ENCODE measurements around the gene RBMS2. TPM values are rescaled to one million over a fixed set of nuclear protein-coding genes. Genes with fewer than 3 reads are reported as not detected.

Gene RBMS2
- total RNA-seq, 1 donor from 2014 or later, result 10.2 TPM

DNA sequence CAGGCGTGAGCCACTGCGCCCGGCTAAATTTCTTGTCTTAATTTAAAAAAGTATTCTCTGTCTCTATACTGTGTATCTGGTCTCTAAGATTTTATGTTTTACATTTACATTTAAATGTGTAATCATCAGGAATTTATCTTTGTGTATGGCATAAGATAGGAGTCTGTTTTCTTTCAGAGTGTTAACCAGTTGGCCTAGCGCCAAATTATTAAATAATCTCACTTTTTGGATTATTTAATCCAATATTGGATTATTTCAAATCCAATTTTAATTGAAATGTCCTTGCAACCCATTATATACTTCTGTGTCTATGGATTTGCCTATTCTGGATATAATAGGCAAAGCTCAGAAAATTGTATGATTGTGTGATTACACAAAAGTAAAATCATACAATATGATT lies 63.5 kb downstream of the RBMS2 start:
- Mint-ChIP-seq H3K9me3 (ENCODE audit: unreplicated experiment) (no peaks in the 10 kb centered on the region), H3K27ac (ENCODE audit: unreplicated experiment) (no peak overlapping the region), H3K4me1 (ENCODE audit: low read depth, unreplicated experiment) (no peaks in the 10 kb centered on the region), H3K36me3 (ENCODE audit: unreplicated experiment) (no peaks in the 10 kb centered on the region), H3K4me3 (ENCODE audit: unreplicated experiment) (no peak overlapping the region), H3K27me3 (ENCODE audit: unreplicated experiment) (no peaks in the 10 kb centered on the region)
- no peak for DNase-seq
- TF ChIP-seq, protein P1, sequence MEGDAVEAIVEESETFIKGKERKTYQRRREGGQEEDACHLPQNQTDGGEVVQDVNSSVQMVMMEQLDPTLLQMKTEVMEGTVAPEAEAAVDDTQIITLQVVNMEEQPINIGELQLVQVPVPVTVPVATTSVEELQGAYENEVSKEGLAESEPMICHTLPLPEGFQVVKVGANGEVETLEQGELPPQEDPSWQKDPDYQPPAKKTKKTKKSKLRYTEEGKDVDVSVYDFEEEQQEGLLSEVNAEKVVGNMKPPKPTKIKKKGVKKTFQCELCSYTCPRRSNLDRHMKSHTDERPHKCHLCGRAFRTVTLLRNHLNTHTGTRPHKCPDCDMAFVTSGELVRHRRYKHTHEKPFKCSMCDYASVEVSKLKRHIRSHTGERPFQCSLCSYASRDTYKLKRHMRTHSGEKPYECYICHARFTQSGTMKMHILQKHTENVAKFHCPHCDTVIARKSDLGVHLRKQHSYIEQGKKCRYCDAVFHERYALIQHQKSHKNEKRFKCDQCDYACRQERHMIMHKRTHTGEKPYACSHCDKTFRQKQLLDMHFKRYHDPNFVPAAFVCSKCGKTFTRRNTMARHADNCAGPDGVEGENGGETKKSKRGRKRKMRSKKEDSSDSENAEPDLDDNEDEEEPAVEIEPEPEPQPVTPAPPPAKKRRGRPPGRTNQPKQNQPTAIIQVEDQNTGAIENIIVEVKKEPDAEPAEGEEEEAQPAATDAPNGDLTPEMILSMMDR (IDR thresholded peaks at IDR 0.05; ENCODE audit: partially characterized antibody, unreplicated experiment), result no peak

- no peak overlapping the region for H3K27ac Mint-ChIP-seq (ENCODE audit: unreplicated experiment)
- no peaks in the 10 kb centered on the region for H3K9me3 Mint-ChIP-seq (ENCODE audit: unreplicated experiment)
- H3K4me3 Mint-ChIP-seq (ENCODE audit: unreplicated experiment), result no peak overlapping the region
- peaks cover 8% of the 10 kb centered on the region for H3K27me3 Mint-ChIP-seq (ENCODE audit: unreplicated experiment)
- TF ChIP-seq, protein P1 (IDR thresholded peaks at IDR 0.05; ENCODE audit: partially characterized antibody, unreplicated experiment), result no peak
- no peaks in the 10 kb centered on the region for H3K36me3 Mint-ChIP-seq (ENCODE audit: unreplicated experiment)
- DNase-seq, result no peak
- H3K4me1 Mint-ChIP-seq (ENCODE audit: low read depth, unreplicated experiment), result peaks cover 10% of the 10 kb centered on the region
These were observed 68.2 kb downstream of the RBMS2 start for GRCh38 chr12:56589783-56590182.

DNA sequence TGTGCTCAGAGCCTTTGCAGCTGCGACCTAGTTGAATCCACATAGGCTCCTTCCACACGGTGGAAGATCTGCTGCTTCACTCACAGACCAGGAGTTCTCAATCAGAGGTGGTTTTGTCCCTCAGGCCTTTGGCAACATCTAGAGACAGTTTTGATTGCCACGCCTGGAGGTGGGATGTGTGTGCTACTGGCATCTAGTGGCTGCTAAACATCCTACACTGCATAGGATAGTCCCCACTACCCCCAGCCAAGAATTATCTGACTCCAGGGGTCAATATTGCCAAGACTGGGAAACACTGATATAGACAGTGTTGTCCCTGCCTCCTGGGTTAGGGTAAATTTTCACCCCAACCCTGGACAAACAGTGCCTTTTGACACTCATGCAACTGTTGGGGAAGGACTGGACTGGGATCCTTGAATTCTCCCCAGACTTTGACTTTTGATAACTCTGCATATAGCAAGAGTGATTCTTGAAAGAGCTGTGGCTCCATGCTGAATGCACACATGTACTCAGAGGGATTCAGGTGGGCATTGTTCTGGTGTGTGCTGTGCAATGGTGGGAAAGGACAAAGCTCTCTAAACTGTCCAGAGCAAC lies 68.7 kb downstream of the RBMS2 start:
- Mint-ChIP-seq H3K27ac (ENCODE audit: unreplicated experiment) (no peak overlapping the region), H3K4me3 (ENCODE audit: unreplicated experiment) (no peak overlapping the region), H3K4me1 (ENCODE audit: low read depth, unreplicated experiment) (peaks cover 10% of the 10 kb centered on the region), H3K27me3 (ENCODE audit: unreplicated experiment) (peaks cover 8% of the 10 kb centered on the region), H3K9me3 (ENCODE audit: unreplicated experiment) (no peaks in the 10 kb centered on the region), H3K36me3 (ENCODE audit: unreplicated experiment) (no peaks in the 10 kb centered on the region)
- TF ChIP-seq, protein P1 (IDR thresholded peaks at IDR 0.05; ENCODE audit: partially characterized antibody, unreplicated experiment), result peak; percentile 35
- DNase-seq, result peak; percentile 38

DNA sequence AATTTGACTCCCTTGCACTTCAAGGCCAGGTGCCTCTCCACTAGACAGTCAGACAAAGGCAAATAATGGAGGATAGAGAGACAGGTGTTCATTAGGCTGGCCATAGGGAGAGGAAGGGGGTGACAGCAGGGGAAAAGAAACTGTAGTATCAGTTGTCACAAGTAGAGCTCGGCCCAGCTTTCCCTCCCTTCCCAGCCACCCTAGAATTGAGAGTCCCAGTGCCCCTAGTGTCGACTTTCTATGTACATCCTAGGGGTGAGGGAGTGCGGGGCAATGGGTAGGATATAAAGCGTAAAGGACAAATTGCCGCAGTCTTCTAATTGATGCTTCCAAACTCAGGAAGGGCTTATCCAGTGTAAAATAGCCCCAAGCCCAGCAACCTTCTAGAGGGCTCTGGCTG lies 69.5 kb downstream of the RBMS2 start:
- no peak for DNase-seq
- H3K27ac Mint-ChIP-seq (ENCODE audit: unreplicated experiment), result no peak overlapping the region
- no peaks in the 10 kb centered on the region for H3K9me3 Mint-ChIP-seq (ENCODE audit: unreplicated experiment)
- TF ChIP-seq, protein P1 (IDR thresholded peaks at IDR 0.05; ENCODE audit: partially characterized antibody, unreplicated experiment), result no peak
- H3K4me1 Mint-ChIP-seq (ENCODE audit: low read depth, unreplicated experiment), result peaks cover 11% of the 10 kb centered on the region
- no peak overlapping the region for H3K4me3 Mint-ChIP-seq (ENCODE audit: unreplicated experiment)
- peaks cover 8% of the 10 kb centered on the region for H3K27me3 Mint-ChIP-seq (ENCODE audit: unreplicated experiment)
- no peaks in the 10 kb centered on the region for H3K36me3 Mint-ChIP-seq (ENCODE audit: unreplicated experiment)

GRCh38 chr12:56591961-56592360 lies 70.3 kb downstream of the RBMS2 start:
- H3K27me3 Mint-ChIP-seq (ENCODE audit: unreplicated experiment), result peaks cover 9% of the 10 kb centered on the region
- H3K9me3 Mint-ChIP-seq (ENCODE audit: unreplicated experiment), result no peaks in the 10 kb centered on the region
- H3K36me3 Mint-ChIP-seq (ENCODE audit: unreplicated experiment), result no peaks in the 10 kb centered on the region
- TF ChIP-seq, protein P1 (IDR thresholded peaks at IDR 0.05; ENCODE audit: partially characterized antibody, unreplicated experiment), result no peak
- H3K4me1 Mint-ChIP-seq (ENCODE audit: low read depth, unreplicated experiment), result peaks cover 14% of the 10 kb centered on the region
- no peak overlapping the region for H3K27ac Mint-ChIP-seq (ENCODE audit: unreplicated experiment)
- H3K4me3 Mint-ChIP-seq (ENCODE audit: unreplicated experiment), result peak overlapping the region; percentile 28
- DNase-seq, result no peak

Data from glutamatergic neuron (in vitro differentiated cells).